ENCODE measurements around the gene AFF3.

AFF3 gene

GRCh38 chr2:99925960-99926359, 216.4 kb downstream of the AFF3 start:
- no peak for DNase-seq (ENCODE audit: low read depth)

- no peak for DNase-seq (ENCODE audit: low read depth)
Observed at GRCh38 chr2:99922664-99923063, 219.7 kb downstream of the AFF3 start.

- DNase-seq (ENCODE audit: low read depth): no peak
Observed at GRCh38 chr2:99921903-99922302, 220.5 kb downstream of the AFF3 start.

- DNase-seq (ENCODE audit: low read depth): no peak
Observed at GRCh38 chr2:99918389-99918788, 224.0 kb downstream of the AFF3 start.

- no peak for DNase-seq (ENCODE audit: low read depth)
Observed at GRCh38 chr2:99915108-99915675, 227.2 kb downstream of the AFF3 start.

- DNase-seq (ENCODE audit: low read depth): peak; percentile 20
Observed at GRCh38 chr2:99911736-99912135, 230.7 kb downstream of the AFF3 start.

- peak; percentile 35 for DNase-seq (ENCODE audit: low read depth)
Observed at GRCh38 chr2:99910902-99911301, 231.5 kb downstream of the AFF3 start.

- DNase-seq (ENCODE audit: low read depth): no peak
Observed at GRCh38 chr2:99905636-99906035, 236.8 kb downstream of the AFF3 start.

GRCh38 chr2:99905025-99905424, 237.4 kb downstream of the AFF3 start:
- no peak for DNase-seq (ENCODE audit: low read depth)

- no peak for DNase-seq (ENCODE audit: low read depth)
Observed at GRCh38 chr2:99903981-99904380, 238.4 kb downstream of the AFF3 start.

GRCh38 chr2:99900556-99900955, 241.8 kb downstream of the AFF3 start:
- no peak for DNase-seq (ENCODE audit: low read depth)

- DNase-seq (ENCODE audit: low read depth): no peak
Observed at GRCh38 chr2:99899882-99900281, 242.5 kb downstream of the AFF3 start.

GRCh38 chr2:99899058-99899855, 243.1 kb downstream of the AFF3 start:
- DNase-seq (ENCODE audit: low read depth): no peak

GRCh38 chr2:99898336-99899048, 243.9 kb downstream of the AFF3 start:
- DNase-seq (ENCODE audit: low read depth): no peak

- no peak for DNase-seq (ENCODE audit: low read depth)
Observed at GRCh38 chr2:99891428-99891780, 251.0 kb downstream of the AFF3 start.

GRCh38 chr2:99890568-99891427, 251.6 kb downstream of the AFF3 start:
- DNase-seq (ENCODE audit: low read depth): no peak

- DNase-seq (ENCODE audit: low read depth): no peak
Observed at GRCh38 chr2:99888617-99889016, 253.8 kb downstream of the AFF3 start.

GRCh38 chr2:99886418-99886817, 256.0 kb downstream of the AFF3 start:
- DNase-seq (ENCODE audit: low read depth): no peak

- no peak for DNase-seq (ENCODE audit: low read depth)
Observed at GRCh38 chr2:99883358-99883757, 259.0 kb downstream of the AFF3 start.

GRCh38 chr2:99881901-99882591, 260.3 kb downstream of the AFF3 start:
- DNase-seq (ENCODE audit: low read depth): peak; percentile 92

- DNase-seq (ENCODE audit: low read depth): no peak
Observed at GRCh38 chr2:99880964-99881294, 261.5 kb downstream of the AFF3 start.

Measured in ELR (cell line).